Activated T-cell treated with anti-CD3 and anti-CD28 coated beads, Interleukin-2, amount 50 U/mL, for 24 hours (primary cell): ENCODE measurements around the gene ZC3H4.

Experiments
- DNase-seq: peaks from one replicate; pipeline ENCODE4 v3.0.0-alpha.2; 2020
- H3K27ac Mint-ChIP-seq: 2 replicates; pipeline ENCODE4 v1.8.0; 2020; ENCODE audit warnings: mild to moderate bottlenecking, mixed read lengths
- H3K27me3 Mint-ChIP-seq: 2 replicates; pipeline ENCODE4 v1.8.0; 2020; ENCODE audit warnings: mixed read lengths
- H3K36me3 Mint-ChIP-seq: 2 replicates; pipeline ENCODE4 v1.8.0; 2020; ENCODE audit warnings: low read depth, mixed read lengths
- H3K4me1 Mint-ChIP-seq: 2 replicates; pipeline ENCODE4 v1.8.0; 2020; ENCODE audit warnings: low read depth, mixed read lengths
- H3K4me3 Mint-ChIP-seq: 2 replicates; pipeline ENCODE4 v1.8.0; 2020; ENCODE audit warnings: mild to moderate bottlenecking, moderate library complexity, mixed read lengths
- H3K9me3 Mint-ChIP-seq: 2 replicates; pipeline ENCODE4 v1.8.0; 2020; ENCODE audit warnings: mixed read lengths

ZC3H4 gene

GRCh38 chr19:47024502-47024901 is 89.1 kb downstream of the ZC3H4 start:
- no peaks in the 10 kb centered on the region for H3K9me3 Mint-ChIP-seq
- no peak for DNase-seq
- H3K27ac Mint-ChIP-seq, result no peak overlapping the region
- H3K27me3 Mint-ChIP-seq, result peaks cover 80% of the 10 kb centered on the region
- no peak overlapping the region for H3K4me3 Mint-ChIP-seq
- H3K36me3 Mint-ChIP-seq, result no peaks in the 10 kb centered on the region
- H3K4me1 Mint-ChIP-seq, result peaks cover 12% of the 10 kb centered on the region

- no peaks in the 10 kb centered on the region for H3K36me3 Mint-ChIP-seq
- H3K27ac Mint-ChIP-seq, result no peak overlapping the region
- H3K4me3 Mint-ChIP-seq, result no peak overlapping the region
- H3K9me3 Mint-ChIP-seq, result no peaks in the 10 kb centered on the region
- H3K27me3 Mint-ChIP-seq, result peaks cover 81% of the 10 kb centered on the region
- no peak for DNase-seq
- H3K4me1 Mint-ChIP-seq, result peaks cover 12% of the 10 kb centered on the region
These were observed 90.2 kb downstream of the ZC3H4 start for GRCh38 chr19:47023448-47023794.

- peaks cover 77% of the 10 kb centered on the region for H3K27me3 Mint-ChIP-seq
- DNase-seq, result no peak
- H3K36me3 Mint-ChIP-seq, result no peaks in the 10 kb centered on the region
- peaks cover 12% of the 10 kb centered on the region for H3K4me1 Mint-ChIP-seq
- no peaks in the 10 kb centered on the region for H3K9me3 Mint-ChIP-seq
- H3K4me3 Mint-ChIP-seq, result no peak overlapping the region
- H3K27ac Mint-ChIP-seq, result no peak overlapping the region
These were observed 90.8 kb downstream of the ZC3H4 start for GRCh38 chr19:47022541-47023447.

GRCh38 chr19:47022140-47022536 is 91.4 kb downstream of the ZC3H4 start:
- Mint-ChIP-seq H3K36me3 (no peaks in the 10 kb centered on the region), H3K4me3 (no peak overlapping the region), H3K27ac (no peak overlapping the region), H3K4me1 (peaks cover 12% of the 10 kb centered on the region), H3K9me3 (no peaks in the 10 kb centered on the region), H3K27me3 (peaks cover 72% of the 10 kb centered on the region)
- DNase-seq, result no peak

- DNase-seq, result no peak
- H3K4me3 Mint-ChIP-seq, result no peak overlapping the region
- no peak overlapping the region for H3K27ac Mint-ChIP-seq
These were observed 91.9 kb downstream of the ZC3H4 start for GRCh38 chr19:47021536-47022139.

GRCh38 chr19:47020992-47021496 is 92.5 kb downstream of the ZC3H4 start:
- Mint-ChIP-seq H3K4me1 (peaks cover 12% of the 10 kb centered on the region), H3K4me3 (peak overlapping the region; percentile 38), H3K36me3 (no peaks in the 10 kb centered on the region), H3K9me3 (no peaks in the 10 kb centered on the region), H3K27ac (no peak overlapping the region), H3K27me3 (peaks cover 62% of the 10 kb centered on the region)
- no peak for DNase-seq

More at GRCh38 chr19:47021536-47022139, 91.9 kb downstream of the ZC3H4 start:
- Mint-ChIP-seq H3K4me1 (peaks cover 12% of the 10 kb centered on the region), H3K27me3 (peaks cover 68% of the 10 kb centered on the region), H3K9me3 (no peaks in the 10 kb centered on the region), H3K36me3 (no peaks in the 10 kb centered on the region)

GRCh38 chr19:47020132-47020805 is 93.3 kb downstream of the ZC3H4 start:
- peak; percentile 34 for DNase-seq
- no peak overlapping the region for H3K4me3 Mint-ChIP-seq
- H3K9me3 Mint-ChIP-seq, result no peaks in the 10 kb centered on the region
- H3K4me1 Mint-ChIP-seq, result peaks cover 12% of the 10 kb centered on the region
- peaks cover 56% of the 10 kb centered on the region for H3K27me3 Mint-ChIP-seq
- no peak overlapping the region for H3K27ac Mint-ChIP-seq
- no peaks in the 10 kb centered on the region for H3K36me3 Mint-ChIP-seq

- no peak within 1 kb of the TSS for H3K4me3 Mint-ChIP-seq
- peaks cover 50% of the 10 kb centered on the region for H3K27me3 Mint-ChIP-seq
- no peak within 1 kb of the TSS for H3K27ac Mint-ChIP-seq
These were observed 94.0 kb downstream of the ZC3H4 start, which contains the start of gene NPAS1 for GRCh38 chr19:47019431-47020041. Gene NPAS1, plus strand, starts transcription at chr19:47019837. Its CDS starts 1,211 bp downstream, at chr19:47021048.

GRCh38 chr19:47018923-47019322 is 94.7 kb downstream of the ZC3H4 start:
- Mint-ChIP-seq H3K9me3 (no peaks in the 10 kb centered on the region), H3K27me3 (peaks cover 44% of the 10 kb centered on the region), H3K4me3 (no peak overlapping the region), H3K4me1 (peaks cover 12% of the 10 kb centered on the region), H3K36me3 (no peaks in the 10 kb centered on the region), H3K27ac (no peak overlapping the region)
- no peak for DNase-seq

More at GRCh38 chr19:47019431-47020041, 94.0 kb downstream of the ZC3H4 start, which contains the start of gene NPAS1:
- Mint-ChIP-seq H3K9me3 (no peaks in the 10 kb centered on the region), H3K36me3 (no peaks in the 10 kb centered on the region), H3K4me1 (peaks cover 12% of the 10 kb centered on the region)
- DNase-seq, result peak; percentile 48
